ENCODE data around the gene TMC3.

GRCh38 chr15:81296673-81297072, 77.3 kb downstream of the TMC3 start:
- TF ChIP-seq, protein P1, sequence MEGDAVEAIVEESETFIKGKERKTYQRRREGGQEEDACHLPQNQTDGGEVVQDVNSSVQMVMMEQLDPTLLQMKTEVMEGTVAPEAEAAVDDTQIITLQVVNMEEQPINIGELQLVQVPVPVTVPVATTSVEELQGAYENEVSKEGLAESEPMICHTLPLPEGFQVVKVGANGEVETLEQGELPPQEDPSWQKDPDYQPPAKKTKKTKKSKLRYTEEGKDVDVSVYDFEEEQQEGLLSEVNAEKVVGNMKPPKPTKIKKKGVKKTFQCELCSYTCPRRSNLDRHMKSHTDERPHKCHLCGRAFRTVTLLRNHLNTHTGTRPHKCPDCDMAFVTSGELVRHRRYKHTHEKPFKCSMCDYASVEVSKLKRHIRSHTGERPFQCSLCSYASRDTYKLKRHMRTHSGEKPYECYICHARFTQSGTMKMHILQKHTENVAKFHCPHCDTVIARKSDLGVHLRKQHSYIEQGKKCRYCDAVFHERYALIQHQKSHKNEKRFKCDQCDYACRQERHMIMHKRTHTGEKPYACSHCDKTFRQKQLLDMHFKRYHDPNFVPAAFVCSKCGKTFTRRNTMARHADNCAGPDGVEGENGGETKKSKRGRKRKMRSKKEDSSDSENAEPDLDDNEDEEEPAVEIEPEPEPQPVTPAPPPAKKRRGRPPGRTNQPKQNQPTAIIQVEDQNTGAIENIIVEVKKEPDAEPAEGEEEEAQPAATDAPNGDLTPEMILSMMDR (IDR thresholded peaks at IDR 0.05): no peak
- no peak for TF ChIP-seq POLR2A (IDR thresholded peaks at IDR 0.05)

All from adrenal gland (tissue), 5 donors.